ENCODE data around the gene LRRC72. TPM values are rescaled to one million over a fixed set of nuclear protein-coding genes. Genes with fewer than 3 reads are reported as not detected.
"Not testable (repeated sequence)": the region's sequence is repeated elsewhere in the genome, so short reads cannot be mapped to it uniquely, and the experiment has no call there.

Gene LRRC72
- total RNA-seq, 1 donor from 2014 or later: not detected

DNA sequence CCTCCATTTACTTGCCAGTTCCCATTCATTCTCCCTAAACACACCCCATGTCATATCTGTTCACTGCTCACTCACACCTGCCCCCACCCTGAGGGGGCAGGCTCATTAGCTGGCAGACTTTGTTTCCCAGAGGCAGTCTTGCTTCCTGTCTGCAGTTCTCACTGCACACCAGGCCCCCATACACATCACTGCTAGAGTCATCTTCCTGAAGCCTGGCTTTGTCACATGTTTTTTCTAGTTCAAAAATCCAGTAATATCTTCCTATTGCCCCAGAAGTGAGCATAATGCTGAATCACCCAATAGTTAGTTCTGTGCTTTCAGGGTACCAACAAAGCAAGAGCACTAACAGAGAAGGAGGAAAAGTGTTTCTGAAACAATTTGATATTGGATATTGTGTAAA lies 1.9 kb downstream of the LRRC72 start:
- DNase-seq (ENCODE audit: low read depth): no peak

- no peak for DNase-seq (ENCODE audit: low read depth)
Measured at GRCh38 chr7:16529697-16530096, 3.1 kb downstream of the LRRC72 start.

DNA sequence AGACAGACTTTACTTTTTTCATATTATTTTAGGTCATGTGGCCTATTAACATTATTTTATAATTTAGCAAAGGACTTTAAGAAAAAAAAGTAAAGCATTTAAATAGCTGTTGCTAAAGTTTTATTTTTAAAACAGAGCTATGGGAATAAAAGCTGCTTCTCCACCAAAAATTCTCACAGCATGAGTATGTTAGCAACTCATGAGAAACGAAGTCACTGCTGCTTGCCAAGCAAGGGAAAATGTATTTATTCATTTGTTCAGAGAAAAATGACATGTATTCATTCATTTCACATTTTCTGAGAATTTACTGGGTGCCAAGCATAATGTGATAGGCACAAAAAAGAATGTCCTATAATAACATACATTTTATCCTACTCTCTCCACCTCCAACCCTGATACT lies 5.1 kb downstream of the LRRC72 start:
- DNase-seq (ENCODE audit: low read depth): no peak

- DNase-seq (ENCODE audit: low read depth): no peak
Measured at GRCh38 chr7:16532272-16532671, 5.6 kb downstream of the LRRC72 start.

GRCh38 chr7:16535500-16535899 lies 8.9 kb downstream of the LRRC72 start:
- no peak for DNase-seq (ENCODE audit: low read depth)

GRCh38 chr7:16540559-16540958 lies 13.9 kb downstream of the LRRC72 start:
- not testable (repeated sequence) for DNase-seq (ENCODE audit: low read depth)

GRCh38 chr7:16542401-16542800 lies 15.8 kb downstream of the LRRC72 start:
- DNase-seq (ENCODE audit: low read depth): no peak

DNA sequence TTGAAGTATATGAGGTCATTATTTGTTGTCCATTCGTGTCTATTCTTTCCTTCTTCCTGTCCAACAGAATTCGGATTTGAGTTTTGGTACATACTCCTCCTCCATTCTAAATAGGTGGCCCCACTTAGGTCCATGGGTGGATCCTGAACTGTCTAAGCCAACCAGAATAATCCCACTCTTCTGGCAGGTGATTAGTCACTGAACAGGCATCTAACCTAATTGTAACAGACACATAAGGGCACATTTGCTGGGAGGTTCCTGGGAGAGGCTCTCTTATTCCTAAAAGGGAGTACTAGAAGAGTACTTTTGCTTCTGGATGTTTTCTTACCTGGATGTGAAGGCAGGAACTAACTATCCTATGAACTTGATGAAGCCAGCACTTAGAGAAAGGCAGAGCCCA lies 16.8 kb downstream of the LRRC72 start:
- no peak for DNase-seq (ENCODE audit: low read depth)

DNA sequence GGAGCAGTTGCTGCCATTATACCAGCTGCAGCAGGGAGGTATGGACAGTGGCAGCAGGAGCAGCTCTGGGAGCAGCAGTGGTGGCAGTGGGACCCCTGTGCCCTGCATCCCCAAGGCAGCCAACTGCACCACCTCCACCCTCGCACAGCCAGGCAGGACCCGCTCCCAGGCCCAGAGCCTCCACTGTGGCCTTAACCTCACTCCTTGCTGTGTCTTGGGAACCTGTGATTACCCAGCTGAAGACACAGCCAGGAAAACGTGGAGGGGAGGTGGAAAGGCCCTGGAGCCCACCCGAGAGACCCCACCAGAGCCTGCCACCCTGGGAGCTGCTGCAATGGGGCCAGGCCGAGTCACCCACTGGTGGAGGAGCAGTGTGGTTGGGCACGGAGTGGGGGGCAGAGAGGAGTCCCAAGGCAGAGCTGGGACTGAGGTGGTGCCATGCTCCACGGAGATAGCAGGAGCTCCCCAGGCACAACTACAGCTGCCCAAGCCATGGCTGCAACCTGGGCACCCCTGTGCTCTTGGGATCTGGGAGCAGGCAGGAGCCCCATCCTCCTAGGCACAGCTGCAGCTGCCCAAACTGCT lies 20.4 kb downstream of the LRRC72 start:
- DNase-seq (ENCODE audit: low read depth): no peak

DNA sequence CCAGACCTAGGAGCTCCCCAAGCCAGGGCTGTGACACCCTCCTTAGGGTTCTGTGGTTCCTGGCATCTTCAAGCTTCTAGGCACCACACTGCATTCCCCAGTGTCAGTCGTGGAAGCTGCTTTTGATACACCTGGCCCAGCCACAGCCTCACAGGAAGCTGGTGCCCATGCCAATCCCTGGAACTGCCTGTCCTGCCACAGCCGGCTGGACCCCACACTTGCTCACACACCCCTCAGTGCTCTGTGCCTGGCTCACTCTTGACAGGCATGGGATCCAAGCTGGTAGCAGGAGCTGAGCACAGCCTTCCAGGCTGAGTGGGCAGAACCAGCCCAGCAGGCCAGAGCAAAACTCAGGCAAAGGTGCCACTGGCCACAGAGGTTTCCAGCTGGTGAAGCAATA lies 21.8 kb downstream of the LRRC72 start:
- no peak for DNase-seq (ENCODE audit: low read depth)

DNA sequence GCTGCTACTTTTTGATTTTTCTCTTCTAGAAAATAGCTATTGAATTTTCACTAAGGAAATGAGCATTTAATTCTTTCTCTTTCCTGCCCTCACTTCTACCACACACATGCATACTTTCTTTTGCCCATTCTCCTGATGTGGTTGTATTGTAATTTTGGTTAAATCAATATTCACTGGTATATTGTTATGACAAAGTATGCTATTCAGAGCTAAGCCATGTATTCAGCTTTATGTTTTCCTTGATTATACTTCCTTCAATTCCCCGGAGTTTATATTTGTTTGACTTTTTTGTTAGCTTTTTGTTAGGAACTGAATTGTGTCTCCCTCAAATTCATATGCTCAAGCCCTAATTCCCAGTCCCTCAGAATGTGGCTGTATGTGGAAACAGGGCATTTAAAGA lies 24.0 kb downstream of the LRRC72 start:
- no peak for DNase-seq (ENCODE audit: low read depth)

DNA sequence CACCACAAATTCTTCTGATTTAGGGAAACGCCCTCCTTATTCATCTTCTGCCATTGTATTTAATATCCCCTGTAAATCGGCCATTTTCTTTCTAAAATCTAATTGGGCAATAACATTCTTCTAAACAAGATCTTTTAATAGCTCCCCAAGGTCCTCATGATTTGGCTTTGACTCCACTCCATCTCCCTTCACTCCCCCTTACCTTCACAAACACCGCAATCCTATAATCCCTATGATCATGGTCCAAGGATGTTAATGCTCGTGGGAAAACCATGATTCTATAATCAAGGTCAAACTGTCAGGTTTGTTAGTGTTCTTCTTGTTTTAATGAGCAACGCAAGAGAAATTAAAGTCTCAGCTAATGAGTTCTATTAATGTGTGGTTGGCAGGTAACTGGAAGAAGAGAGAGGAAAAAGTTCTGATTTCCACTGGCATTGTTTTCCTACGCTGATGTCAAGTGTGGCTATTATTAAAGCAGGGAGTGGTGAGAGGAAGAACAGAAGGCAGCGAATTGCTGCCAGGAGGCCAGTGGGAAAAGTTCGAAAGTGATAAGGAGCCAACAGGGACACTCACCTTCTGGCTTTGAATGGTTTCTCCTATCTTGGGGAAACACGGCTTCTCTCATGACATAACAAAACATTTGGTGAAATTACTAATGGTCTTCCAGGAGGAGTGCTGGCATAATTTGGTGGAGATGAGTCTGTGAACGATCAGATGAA lies 28.1 kb downstream of the LRRC72 start:
- no peak for DNase-seq (ENCODE audit: low read depth)

DNA sequence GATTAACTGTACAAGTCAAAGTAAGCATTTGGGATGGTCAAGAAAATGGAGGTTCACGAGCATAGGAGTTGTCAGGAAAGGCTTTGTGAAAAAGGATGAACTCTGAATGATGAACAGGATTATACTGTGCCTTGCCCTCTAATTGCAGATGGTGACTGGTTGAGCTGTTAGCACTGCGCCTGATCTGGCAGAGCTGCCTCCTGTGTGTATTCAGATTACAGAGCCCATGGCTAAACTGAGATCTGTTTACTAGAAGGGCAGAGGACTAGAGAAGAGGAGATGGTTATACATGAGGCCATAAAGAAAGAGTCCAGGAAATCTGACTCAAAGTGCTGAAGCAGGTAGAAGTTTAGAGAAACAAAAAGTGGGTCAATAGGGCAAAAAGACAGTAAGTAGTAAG lies 29.7 kb downstream of the LRRC72 start:
- DNase-seq (ENCODE audit: low read depth): no peak

DNA sequence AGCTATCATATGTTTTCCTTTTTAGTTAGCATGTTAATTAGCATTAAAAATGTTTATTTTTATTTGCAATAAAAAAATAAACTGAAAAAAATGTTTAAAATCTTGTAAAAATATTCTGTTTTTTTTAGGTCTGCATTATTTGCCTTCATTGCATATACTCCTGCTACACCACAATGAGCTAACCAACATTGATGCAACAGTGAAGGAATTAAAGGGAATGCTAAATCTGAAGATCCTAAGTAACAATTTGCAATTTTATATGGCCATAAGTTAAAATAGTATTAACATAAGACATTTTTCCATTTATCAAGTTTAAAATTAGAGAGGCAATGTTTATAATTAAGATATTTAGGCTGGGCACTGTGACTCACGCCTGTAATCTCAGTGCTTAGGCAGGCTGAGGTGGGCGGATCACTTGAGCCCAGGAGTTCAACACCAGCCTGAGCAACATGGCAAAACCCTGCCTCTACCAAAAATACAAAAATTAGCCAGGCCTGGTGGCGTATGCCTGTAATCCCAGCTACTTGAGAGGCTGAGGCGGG lies 32.2 kb downstream of the LRRC72 start:
- no peak for DNase-seq (ENCODE audit: low read depth)

DNA sequence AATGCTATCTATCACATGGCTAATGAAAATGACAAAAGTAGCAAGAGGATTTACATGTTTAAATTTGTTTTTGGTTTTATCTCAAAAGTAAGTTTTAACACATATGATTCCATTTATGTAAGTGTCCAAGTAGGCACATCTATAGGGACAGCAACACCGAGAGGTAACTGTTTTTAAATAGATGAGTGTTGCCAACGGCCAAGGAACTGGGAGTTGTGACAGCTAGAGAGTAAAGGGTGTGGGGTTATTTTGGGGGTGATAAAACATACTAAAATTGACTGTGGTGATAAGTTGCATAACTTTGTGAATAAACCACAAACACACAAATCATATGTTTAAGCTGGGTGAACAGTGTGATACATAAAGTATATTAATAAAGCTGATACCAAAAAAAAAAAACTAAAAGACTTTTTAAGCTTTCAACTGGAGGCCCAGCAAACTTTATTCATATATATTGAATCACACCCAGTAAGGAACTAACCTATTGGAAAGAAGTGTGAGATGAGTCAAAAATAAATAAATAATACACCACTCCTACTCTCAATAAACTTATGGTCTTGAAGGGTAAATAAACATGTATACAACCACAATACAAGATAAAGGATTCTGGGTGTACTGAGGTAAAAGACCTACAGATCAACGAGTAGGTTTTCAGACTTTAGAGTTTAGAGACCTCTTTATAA lies 33.0 kb downstream of the LRRC72 start:
- DNase-seq (ENCODE audit: low read depth): no peak

DNA sequence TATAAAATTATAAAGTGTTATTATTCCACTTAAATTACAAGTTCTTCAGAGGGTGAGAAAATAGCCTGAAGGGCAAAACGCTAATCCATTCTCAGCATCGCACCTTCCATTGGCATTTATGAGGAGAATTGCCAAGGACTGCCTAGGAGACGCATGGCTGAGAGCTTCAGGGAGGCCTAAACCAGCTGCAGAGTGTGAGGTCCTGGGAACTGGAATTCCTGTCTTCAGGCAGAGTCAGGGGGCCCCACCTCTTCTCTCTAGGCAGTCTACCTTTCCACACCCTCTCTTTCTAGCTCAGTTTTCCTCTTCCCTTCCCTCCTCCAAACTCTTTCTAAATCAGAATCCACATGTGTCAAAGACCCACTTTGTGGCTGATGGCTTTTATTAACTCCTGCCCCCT lies 35.3 kb downstream of the LRRC72 start:
- no peak for DNase-seq (ENCODE audit: low read depth)

DNA sequence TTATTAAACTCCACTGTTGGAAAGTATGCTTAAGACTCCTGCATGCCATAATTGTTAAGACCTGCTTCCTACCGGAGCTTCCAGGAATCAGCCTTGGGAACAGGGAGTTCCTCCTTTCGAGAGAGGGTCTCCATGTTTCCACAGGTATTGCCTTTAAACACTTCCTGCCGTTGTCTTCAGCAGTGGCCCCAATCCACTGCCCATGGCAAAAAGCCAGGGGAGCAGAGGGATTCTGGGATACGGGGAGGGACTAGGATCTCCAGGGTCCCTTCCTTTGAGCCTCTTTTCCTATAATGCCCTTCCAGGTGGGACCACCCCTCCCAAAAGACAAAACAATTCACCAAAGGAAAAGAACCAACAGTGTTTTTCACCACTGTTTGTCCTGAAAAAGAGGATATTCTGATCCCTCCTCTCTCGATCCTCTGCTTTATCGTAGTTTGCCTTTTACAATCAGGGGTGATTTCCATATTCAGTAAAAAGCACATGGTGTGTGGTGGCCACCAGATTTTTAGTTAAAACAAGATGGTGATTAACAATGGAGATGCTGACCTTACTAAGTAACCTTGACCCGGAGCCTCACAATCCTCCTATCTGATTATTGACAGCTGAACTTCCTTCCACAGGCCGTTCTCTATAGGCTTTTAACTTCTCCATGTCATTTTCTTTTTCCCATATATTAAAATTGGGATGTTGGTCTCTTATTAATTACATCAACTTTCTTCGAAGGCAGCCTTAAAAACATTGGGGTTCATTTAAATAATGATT lies 36.0 kb downstream of the LRRC72 start:
- DNase-seq (ENCODE audit: low read depth): no peak

DNA sequence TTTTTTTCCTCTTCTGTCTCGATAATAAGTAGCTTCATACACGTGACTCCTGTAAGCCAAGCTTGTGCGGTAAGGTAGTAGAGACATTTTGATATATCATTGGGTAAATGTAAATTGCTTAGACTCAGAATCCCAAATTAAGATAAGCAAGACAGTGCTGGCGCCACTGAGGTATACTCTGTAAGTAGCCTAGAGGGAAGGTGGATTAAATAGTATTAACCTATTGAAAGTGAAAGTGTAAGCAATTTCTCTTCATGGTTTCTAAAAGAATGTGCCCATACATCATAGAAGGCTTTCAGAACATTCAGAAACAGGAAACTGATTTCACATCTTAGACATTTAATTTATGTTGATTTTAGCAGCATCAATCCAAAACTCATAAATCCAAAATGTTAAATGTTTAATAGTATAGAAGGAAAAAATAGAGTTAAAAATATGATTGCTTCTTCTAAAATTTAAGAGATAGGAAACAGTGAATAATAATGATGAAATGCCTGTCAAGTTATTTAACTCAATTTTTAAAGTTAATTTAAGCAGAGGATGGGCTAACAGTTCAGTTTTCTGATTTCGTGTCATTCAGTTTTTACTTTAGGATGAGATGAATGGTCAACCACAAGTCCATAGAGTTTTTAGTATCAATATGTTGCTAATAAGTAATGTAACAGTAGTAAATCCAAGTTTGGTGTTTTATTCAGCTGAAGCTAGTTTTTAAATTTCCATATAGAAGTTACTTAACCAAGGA lies 36.8 kb downstream of the LRRC72 start:
- no peak for DNase-seq (ENCODE audit: low read depth)

GRCh38 chr7:16564023-16564380 lies 37.4 kb downstream of the LRRC72 start:
- DNase-seq (ENCODE audit: low read depth): no peak

- peak; percentile 54 for DNase-seq (ENCODE audit: low read depth)
Measured at GRCh38 chr7:16564909-16565426, 38.3 kb downstream of the LRRC72 start.

- no peak for DNase-seq (ENCODE audit: low read depth)
Measured at GRCh38 chr7:16571941-16572340, 45.3 kb downstream of the LRRC72 start.
